K562 (cell line): Measurements from ENCODE around the gene CCDC152. TPM values are rescaled to one million over a fixed set of nuclear protein-coding genes. Genes with fewer than 3 reads are reported as not detected.

ENCODE experiments used
- ATF7 ChIP-seq: fragments of 450-650 bp; IDR thresholded peaks from 2 replicates; pipeline ENCODE4 v1.7.1; 2014; ENCODE audit warnings: mild to moderate bottlenecking, moderate library complexity
- BRD9 ChIP-seq: fragments of 450-650 bp; IDR thresholded peaks from 2 replicates; pipeline ENCODE4 v1.6.1; 2018; ENCODE audit warnings: low read depth; ENCODE audit not compliant: partially characterized antibody
- CBFA2T3 ChIP-seq: fragments of 450-650 bp; IDR thresholded peaks from 2 replicates; pipeline ENCODE4 v1.6.1; 2017
- CCNT2 ChIP-seq: IDR thresholded peaks from 2 replicates; pipeline ENCODE4 v1.6.1; 2011; ENCODE audit warnings: borderline replicate concordance, low read depth, mild to moderate bottlenecking, moderate library complexity, mixed read lengths, low read length; ENCODE audit not compliant: insufficient read length; ENCODE audit errors: extremely low read depth
- EHMT2 ChIP-seq: fragments of 450-650 bp; IDR thresholded peaks from 2 replicates; pipeline ENCODE4 v1.6.1; 2018; ENCODE audit warnings: antibody characterized with exemption
- FOXA3 ChIP-seq, 2 experiments: fragments of 450-650 bp in 1 of 2; sonication (generic) in 1 of 2; formaldehyde crosslinking; IDR thresholded peaks in 1 of 2; conservative IDR thresholded peaks in 1 of 2; 2 replicates each; pipeline versions ENCODE4 v1.4.0 to v1.8.0; 2020 to 2022; ENCODE audit warnings: mild to moderate bottlenecking in 2 of 2, missing genetic modification reagents in 1 of 2
- FOXJ3 ChIP-seq: sonication (generic); formaldehyde crosslinking; IDR thresholded peaks from 2 replicates; pipeline ENCODE4 v1.4.0; 2020; ENCODE audit warnings: mild to moderate bottlenecking, missing genetic modification reagents
- HLTF ChIP-seq: fragments of 450-650 bp; IDR thresholded peaks from 2 replicates; pipeline ENCODE4 v1.6.1; 2016
- KLF13 ChIP-seq: fragments of 450-650 bp; IDR thresholded peaks from 2 replicates; pipeline ENCODE4 v1.6.1; 2016; ENCODE audit warnings: missing genetic modification characterization, low read depth, mild to moderate bottlenecking, missing compliant biosample characterization, moderate library complexity, borderline replicate concordance
- NUFIP1 ChIP-seq: fragments of 450-650 bp; IDR thresholded peaks from 2 replicates; pipeline ENCODE4 v1.6.1; 2018; ENCODE audit not compliant: partially characterized antibody
- POLR2G ChIP-seq: fragments of 200-400 bp; formaldehyde crosslinking; IDR thresholded peaks from 2 replicates; pipeline ENCODE4 v1.6.1; 2017; ENCODE audit warnings: low read depth, mild to moderate bottlenecking, antibody characterized with exemption, low read length, moderate library complexity
- PRMT5 ChIP-seq: sonication (generic); formaldehyde crosslinking; IDR thresholded peaks from 2 replicates; pipeline ENCODE4 v1.5.0; 2020; ENCODE audit warnings: missing genetic modification reagents
- RB1 ChIP-seq: fragments of 450-650 bp; IDR thresholded peaks from 2 replicates; pipeline ENCODE4 v1.6.1; 2017; ENCODE audit warnings: low read depth, mild to moderate bottlenecking
- RBBP5 ChIP-seq: fragments of 200-600 bp; sonication (generic); IDR thresholded peaks from 2 replicates; pipeline ENCODE4 v1.6.1; 2012; ENCODE audit warnings: borderline replicate concordance, mild to moderate bottlenecking, low read length, control low read depth, inconsistent platforms; ENCODE audit not compliant: insufficient read depth, poor library complexity, severe bottlenecking
- SNRNP70 ChIP-seq: fragments of 200-400 bp; formaldehyde crosslinking; optimal IDR thresholded peaks from 2 replicates; pipeline ENCODE3; 2017; ENCODE audit warnings: low read depth, low read length
- U2AF1 ChIP-seq: fragments of 200-400 bp; formaldehyde crosslinking; optimal IDR thresholded peaks from 2 replicates; pipeline ENCODE3; 2017; ENCODE audit warnings: mild to moderate bottlenecking, low read depth, low read length, moderate library complexity
- ZNF184 ChIP-seq: sonication (generic); formaldehyde crosslinking; IDR thresholded peaks from 2 replicates; pipeline ENCODE4 v1.5.0; 2020; ENCODE audit warnings: missing genetic modification reagents
- ZNF444 ChIP-seq: fragments of 250-450 bp; sonication (Bioruptor Pico); IDR thresholded peaks from 2 replicates; pipeline ENCODE4 v1.4.0; 2020; ENCODE audit warnings: mild to moderate bottlenecking, moderate library complexity
- ZNF57 ChIP-seq: fragments of 450-650 bp; formaldehyde crosslinking; IDR thresholded peaks from 2 replicates; pipeline ENCODE4 v1.4.0; 2020; ENCODE audit warnings: mild to moderate bottlenecking, moderate library complexity
- ZNF766 ChIP-seq: fragments of 200-800 bp; sonication (Bioruptor generic); conservative IDR thresholded peaks from 2 replicates; pipeline ENCODE4 v1.6.1; 2016; ENCODE audit warnings: missing genetic modification characterization, missing compliant biosample characterization
- polyA plus RNA-seq, 8 experiments: library from polyadenylated mRNA; depleted of rRNA in 4 of 8; stranded (reverse) in 5 of 8; unstranded in 3 of 8; fragments of >200 nt; fragmentation: Nextera tagmentation in 2 of 8; fragmentation: Illumina TruSeq in 1 of 8; extraction: Ambion mirVana in 2 of 8; extraction: Trizol in 1 of 8; gene quantifications; 2 replicates each; pipeline versions ENCODE4 v1.2.1 to v1.2.3, GENCODE V29; 2011 to 2014; ENCODE audit warnings: inconsistent platforms in 1 of 8, missing spikeins in 1 of 8
- total RNA-seq, 7 experiments: library from RNA; depleted of rRNA in 6 of 7; stranded (reverse); fragments of >200 nt in 6 of 7; fragmentation: Illumina TruSeq in 2 of 7; extraction: Trizol in 2 of 7; gene quantifications; 2 replicates each; pipeline versions ENCODE4 v1.2.1 to v1.2.3, GENCODE V29; 2011 to 2021; ENCODE audit warnings: low replicate concordance in 1 of 7
- TF ChIP-seq, protein P1 (sequence below): IDR thresholded peaks from 3 replicates; pipeline ENCODE4 v1.6.1; 2011; ENCODE audit warnings: borderline replicate concordance, mild to moderate bottlenecking, moderate library complexity; ENCODE audit not compliant: insufficient read length; ENCODE audit errors: extremely low read depth
- TF ChIP-seq, protein P2 (sequence below): fragments of 250-450 bp; sonication (Bioruptor Pico); IDR thresholded peaks from 2 replicates; pipeline ENCODE4 v1.9.0; 2021; ENCODE audit warnings: mild to moderate bottlenecking
- TF ChIP-seq, protein P3 (sequence below): sonication (generic); formaldehyde crosslinking; IDR thresholded peaks from 2 replicates; pipeline ENCODE4 v1.8.1; 2023; ENCODE audit warnings: mild to moderate bottlenecking, missing genetic modification reagents, moderate library complexity
- TF ChIP-seq, protein P4 (sequence below): fragments of 250-450 bp; sonication (Bioruptor Pico); IDR thresholded peaks from 2 replicates; pipeline ENCODE4 v1.5.0; 2021

Gene CCDC152
- total and polyA plus RNA-seq, 9 of the 15 experiments (the other 6 are each of a cell fraction or from before 2014, with no cell fraction given): 2.5 to 11.6 (median 5.1) TPM

DNA sequence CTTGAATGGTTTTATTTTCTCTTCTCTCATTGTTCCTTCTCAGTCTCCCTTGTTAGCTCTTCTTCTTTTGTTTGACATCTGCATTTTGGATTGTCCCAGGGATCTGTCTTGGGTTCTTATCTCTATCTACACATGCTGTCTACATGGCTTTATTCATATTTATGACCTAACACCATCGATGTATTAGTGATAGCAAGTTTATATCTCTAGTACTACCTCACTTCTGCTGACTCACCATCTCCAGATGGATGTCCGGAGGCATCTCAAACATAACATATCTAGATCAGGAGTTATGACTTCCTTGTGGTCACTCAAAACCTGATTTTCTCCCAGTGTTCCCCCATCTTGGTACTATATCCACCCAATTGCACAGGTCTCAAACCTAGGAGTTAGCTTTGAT lies 74.3 kb downstream of the CCDC152 start (continued):
- TF ChIP-seq BRD9 (no peak), CBFA2T3 (peak; percentile 62), HLTF (no peak), ZNF766 (CRISPR knock-in tag) (0 out of 2 replicates have a peak, but pooled peaks have one; percentile 31), U2AF1 (no peak), PRMT5 (CRISPR knock-in tag) (no peak), FOXA3 (CRISPR knock-in tag; conservative IDR thresholded peaks at IDR 0.05 in 1 of 2, IDR thresholded peaks at IDR 0.05 in 1 of 2) (no peak), EHMT2 (no peak), ZNF444 (CRISPR knock-in tag) (no peak), RB1 (no peak), SNRNP70 (no peak), NUFIP1 (no peak), ZNF184 (CRISPR knock-in tag) (no peak), RBBP5 (no peak), CCNT2 (no peak), FOXJ3 (CRISPR knock-in tag) (no peak), KLF13 (no peak), POLR2G (no peak), ZNF57 (CRISPR knock-in tag) (no peak), ATF7 (0 out of 2 replicates have a peak, but pooled peaks have one; percentile 19)
- TF ChIP-seq, protein P1, sequence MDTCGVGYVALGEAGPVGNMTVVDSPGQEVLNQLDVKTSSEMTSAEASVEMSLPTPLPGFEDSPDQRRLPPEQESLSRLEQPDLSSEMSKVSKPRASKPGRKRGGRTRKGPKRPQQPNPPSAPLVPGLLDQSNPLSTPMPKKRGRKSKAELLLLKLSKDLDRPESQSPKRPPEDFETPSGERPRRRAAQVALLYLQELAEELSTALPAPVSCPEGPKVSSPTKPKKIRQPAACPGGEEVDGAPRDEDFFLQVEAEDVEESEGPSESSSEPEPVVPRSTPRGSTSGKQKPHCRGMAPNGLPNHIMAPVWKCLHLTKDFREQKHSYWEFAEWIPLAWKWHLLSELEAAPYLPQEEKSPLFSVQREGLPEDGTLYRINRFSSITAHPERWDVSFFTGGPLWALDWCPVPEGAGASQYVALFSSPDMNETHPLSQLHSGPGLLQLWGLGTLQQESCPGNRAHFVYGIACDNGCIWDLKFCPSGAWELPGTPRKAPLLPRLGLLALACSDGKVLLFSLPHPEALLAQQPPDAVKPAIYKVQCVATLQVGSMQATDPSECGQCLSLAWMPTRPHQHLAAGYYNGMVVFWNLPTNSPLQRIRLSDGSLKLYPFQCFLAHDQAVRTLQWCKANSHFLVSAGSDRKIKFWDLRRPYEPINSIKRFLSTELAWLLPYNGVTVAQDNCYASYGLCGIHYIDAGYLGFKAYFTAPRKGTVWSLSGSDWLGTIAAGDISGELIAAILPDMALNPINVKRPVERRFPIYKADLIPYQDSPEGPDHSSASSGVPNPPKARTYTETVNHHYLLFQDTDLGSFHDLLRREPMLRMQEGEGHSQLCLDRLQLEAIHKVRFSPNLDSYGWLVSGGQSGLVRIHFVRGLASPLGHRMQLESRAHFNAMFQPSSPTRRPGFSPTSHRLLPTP: no peak
- TF ChIP-seq, protein P2, sequence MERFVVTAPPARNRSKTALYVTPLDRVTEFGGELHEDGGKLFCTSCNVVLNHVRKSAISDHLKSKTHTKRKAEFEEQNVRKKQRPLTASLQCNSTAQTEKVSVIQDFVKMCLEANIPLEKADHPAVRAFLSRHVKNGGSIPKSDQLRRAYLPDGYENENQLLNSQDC: no peak
- TF ChIP-seq, protein P3, sequence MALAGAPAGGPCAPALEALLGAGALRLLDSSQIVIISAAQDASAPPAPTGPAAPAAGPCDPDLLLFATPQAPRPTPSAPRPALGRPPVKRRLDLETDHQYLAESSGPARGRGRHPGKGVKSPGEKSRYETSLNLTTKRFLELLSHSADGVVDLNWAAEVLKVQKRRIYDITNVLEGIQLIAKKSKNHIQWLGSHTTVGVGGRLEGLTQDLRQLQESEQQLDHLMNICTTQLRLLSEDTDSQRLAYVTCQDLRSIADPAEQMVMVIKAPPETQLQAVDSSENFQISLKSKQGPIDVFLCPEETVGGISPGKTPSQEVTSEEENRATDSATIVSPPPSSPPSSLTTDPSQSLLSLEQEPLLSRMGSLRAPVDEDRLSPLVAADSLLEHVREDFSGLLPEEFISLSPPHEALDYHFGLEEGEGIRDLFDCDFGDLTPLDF (CRISPR knock-in tag): no peak
- TF ChIP-seq, protein P4, sequence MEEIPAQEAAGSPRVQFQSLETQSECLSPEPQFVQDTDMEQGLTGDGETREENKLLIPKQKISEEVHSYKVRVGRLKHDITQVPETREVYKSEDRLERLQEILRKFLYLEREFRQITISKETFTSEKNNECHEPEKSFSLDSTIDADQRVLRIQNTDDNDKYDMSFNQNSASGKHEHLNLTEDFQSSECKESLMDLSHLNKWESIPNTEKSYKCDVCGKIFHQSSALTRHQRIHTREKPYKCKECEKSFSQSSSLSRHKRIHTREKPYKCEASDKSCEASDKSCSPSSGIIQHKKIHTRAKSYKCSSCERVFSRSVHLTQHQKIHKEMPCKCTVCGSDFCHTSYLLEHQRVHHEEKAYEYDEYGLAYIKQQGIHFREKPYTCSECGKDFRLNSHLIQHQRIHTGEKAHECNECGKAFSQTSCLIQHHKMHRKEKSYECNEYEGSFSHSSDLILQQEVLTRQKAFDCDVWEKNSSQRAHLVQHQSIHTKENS (CRISPR knock-in tag): no peak
